H1 (cell line): ENCODE measurements around the gene VSIG10L2. TPM values are rescaled to one million over a fixed set of nuclear protein-coding genes. Genes with fewer than 3 reads are reported as not detected.

Experiments
- BACH1 ChIP-seq: IDR thresholded peaks from 2 replicates; pipeline ENCODE4 v1.6.1; 2012; ENCODE audit warnings: low read length, improper control_type of control experiment
- HDAC6 ChIP-seq: IDR thresholded peaks from one replicate; pipeline ENCODE4 v1.7.1; 2012; ENCODE audit warnings: low read depth, mild to moderate bottlenecking, inconsistent platforms, low read length, moderate library complexity
- SP2 ChIP-seq: IDR thresholded peaks from 2 replicates; pipeline ENCODE4 v1.6.1; 2012; ENCODE audit warnings: mild to moderate bottlenecking, low read length, inconsistent platforms
- polyA plus RNA-seq, 7 experiments: library from polyadenylated mRNA; depleted of rRNA in 3 of 7; stranded (reverse) in 5 of 7; unstranded in 2 of 7; fragments of >200 nt in 5 of 7; fragments of 200-250 nt in 2 of 7; gene quantifications; 1 replicate in 5 of 7; 2 replicates in 1 of 7; 4 replicates in 1 of 7; pipeline versions ENCODE4 v1.2.1 to v1.2.3, GENCODE V29; 2011 to 2013; ENCODE audit warnings: missing spikeins in 2 of 7, mixed read lengths in 2 of 7
- total RNA-seq: library from RNA; stranded (reverse); fragmentation: NEBNext Ultra II Directional; extraction: Animal tissue kit (Norgen Biotek cat#: 25700); gene quantifications from 2 replicates; pipeline ENCODE4 v1.2.1, GENCODE V29; 2021
- TF ChIP-seq, protein P1 (sequence below): IDR thresholded peaks from 2 replicates; pipeline ENCODE4 v1.6.1; 2012; ENCODE audit warnings: low read length, inconsistent platforms

Gene VSIG10L2
- total and polyA plus RNA-seq, 2 of the 8 experiments (the other 6 are each of a cell fraction or from before 2014, with no cell fraction given): not detected

DNA sequence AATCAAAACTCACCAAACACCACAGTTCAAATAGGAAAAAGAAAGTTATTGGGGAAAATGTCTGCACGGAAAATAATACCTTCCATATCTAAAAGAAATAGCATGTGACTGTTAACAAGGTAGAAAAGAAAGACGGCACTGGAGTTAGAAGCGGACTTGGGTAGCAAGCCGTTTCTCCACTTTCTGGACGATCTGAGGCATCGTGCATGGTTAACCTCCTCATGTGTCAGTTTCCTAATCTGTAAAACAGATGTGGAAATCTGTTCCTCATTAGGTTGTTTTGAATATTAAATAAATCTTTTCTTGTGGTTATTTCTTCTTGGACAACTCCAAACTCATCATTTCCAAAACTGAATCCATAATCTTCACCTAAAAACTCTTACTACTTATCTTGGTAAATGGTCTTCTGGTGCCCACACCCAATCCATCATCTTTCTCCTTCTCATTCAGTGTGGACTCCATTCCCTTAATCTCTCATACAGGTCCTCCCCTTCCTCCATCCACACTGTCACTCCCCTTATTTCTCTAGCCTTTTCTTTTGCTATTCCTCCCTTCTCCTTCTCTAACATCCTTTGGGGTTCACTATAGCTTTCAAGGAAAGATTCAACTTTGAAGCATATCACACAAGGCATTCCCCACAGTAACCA, 53.5 kb downstream of the VSIG10L2 start (continued):
- no peak for TF ChIP-seq HDAC6
- no peak for TF ChIP-seq SP2
- TF ChIP-seq, protein P1, sequence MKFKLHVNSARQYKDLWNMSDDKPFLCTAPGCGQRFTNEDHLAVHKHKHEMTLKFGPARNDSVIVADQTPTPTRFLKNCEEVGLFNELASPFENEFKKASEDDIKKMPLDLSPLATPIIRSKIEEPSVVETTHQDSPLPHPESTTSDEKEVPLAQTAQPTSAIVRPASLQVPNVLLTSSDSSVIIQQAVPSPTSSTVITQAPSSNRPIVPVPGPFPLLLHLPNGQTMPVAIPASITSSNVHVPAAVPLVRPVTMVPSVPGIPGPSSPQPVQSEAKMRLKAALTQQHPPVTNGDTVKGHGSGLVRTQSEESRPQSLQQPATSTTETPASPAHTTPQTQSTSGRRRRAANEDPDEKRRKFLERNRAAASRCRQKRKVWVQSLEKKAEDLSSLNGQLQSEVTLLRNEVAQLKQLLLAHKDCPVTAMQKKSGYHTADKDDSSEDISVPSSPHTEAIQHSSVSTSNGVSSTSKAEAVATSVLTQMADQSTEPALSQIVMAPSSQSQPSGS: no peak
- TF ChIP-seq BACH1: no peak
